ENCODE results near the gene FILIP1L.

Gene FILIP1L

GRCh38 chr3:100029052-100029451 lies 85.2 kb downstream of the FILIP1L start:
- WGBS, 2 experiments (ENCODE audit: insufficient coverage in 2 of 2), result no CpG with 5 or more reads among the region's 1 CpG
- Histone ChIP-seq H3K4me1 (ENCODE audit: control insufficient read depth, insufficient read depth, low read length, poor library complexity, severe bottlenecking) (peaks cover 15% of the 10 kb centered on the region), H3K4me3 (ENCODE audit: extremely low read depth, insufficient read depth, low read length, poor library complexity, severe bottlenecking) (no peak overlapping the region), H3K36me3 (ENCODE audit: control insufficient read depth, insufficient read depth, low read length) (no peaks in the 10 kb centered on the region), H3K27ac (ENCODE audit: low read depth, low read length, severe bottlenecking) (no peak overlapping the region), H3K9me3 (ENCODE audit: control insufficient read depth, low read length) (no peaks in the 10 kb centered on the region)

- WGBS, 2 experiments (ENCODE audit: insufficient coverage in 2 of 2), result no CpG with 5 or more reads among the region's 1 CpG
- H3K27ac ChIP-seq (ENCODE audit: low read depth, low read length, severe bottlenecking), result no peak overlapping the region
Measured at GRCh38 chr3:100027321-100027720, 87.0 kb downstream of the FILIP1L start.

DNA sequence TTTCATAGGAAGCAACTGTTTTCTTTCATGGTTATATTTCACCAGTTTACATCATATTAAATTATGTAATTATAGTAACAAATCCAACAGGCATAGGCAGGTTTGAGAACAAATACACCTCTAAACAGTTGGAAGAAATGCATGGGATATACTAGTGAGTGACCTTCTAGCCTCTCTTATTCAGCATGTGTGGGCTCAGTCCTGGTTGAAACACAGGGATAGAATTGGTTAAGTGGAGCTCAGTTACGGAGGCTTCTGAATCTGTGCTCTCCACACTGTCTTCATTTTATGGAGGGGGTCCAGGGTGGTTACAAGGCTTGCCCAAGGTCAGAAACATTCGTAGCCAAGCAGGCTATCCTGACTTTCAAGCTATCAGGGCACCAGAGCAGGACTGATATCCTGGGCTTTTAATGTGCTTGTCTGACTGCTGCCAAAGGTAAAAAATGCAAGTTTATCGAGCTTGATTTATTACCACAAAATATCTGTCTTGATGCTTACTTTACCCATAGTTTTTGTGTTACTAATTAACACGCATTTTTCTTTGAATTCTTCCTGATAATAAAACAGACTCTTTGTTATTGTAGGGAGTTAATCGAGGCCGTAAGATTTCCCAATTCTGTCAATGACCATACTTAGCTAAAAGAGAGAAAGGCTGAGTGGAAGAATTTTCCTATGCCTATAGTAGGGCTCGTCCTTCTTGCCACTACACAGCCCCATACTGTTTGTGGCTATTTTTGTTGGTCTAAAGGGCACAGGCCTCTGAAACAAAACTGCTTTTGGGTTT lies 89.6 kb downstream of the FILIP1L start:
- Histone ChIP-seq H3K36me3 (ENCODE audit: control insufficient read depth, insufficient read depth, low read length) (no peaks in the 10 kb centered on the region), H3K9me3 (ENCODE audit: control insufficient read depth, low read length) (no peaks in the 10 kb centered on the region), H3K4me1 (ENCODE audit: control insufficient read depth, insufficient read depth, low read length, poor library complexity, severe bottlenecking) (peaks cover 3% of the 10 kb centered on the region), H3K4me3 (ENCODE audit: extremely low read depth, insufficient read depth, low read length, poor library complexity, severe bottlenecking) (no peak overlapping the region), H3K27ac (ENCODE audit: low read depth, low read length, severe bottlenecking) (no peak overlapping the region)
- 87 to 100% methylated on average over 1 to 3 of the region's 7 CpGs for WGBS, 2 experiments (ENCODE audit: insufficient coverage in 2 of 2)

More at GRCh38 chr3:100027321-100027720, 87.0 kb downstream of the FILIP1L start:
- H3K4me3 ChIP-seq (ENCODE audit: extremely low read depth, insufficient read depth, low read length, poor library complexity, severe bottlenecking), result no peak overlapping the region
- no peaks in the 10 kb centered on the region for H3K9me3 ChIP-seq (ENCODE audit: control insufficient read depth, low read length)
- no peaks in the 10 kb centered on the region for H3K36me3 ChIP-seq (ENCODE audit: control insufficient read depth, insufficient read depth, low read length)
- peaks cover 5% of the 10 kb centered on the region for H3K4me1 ChIP-seq (ENCODE audit: control insufficient read depth, insufficient read depth, low read length, poor library complexity, severe bottlenecking)

DNA sequence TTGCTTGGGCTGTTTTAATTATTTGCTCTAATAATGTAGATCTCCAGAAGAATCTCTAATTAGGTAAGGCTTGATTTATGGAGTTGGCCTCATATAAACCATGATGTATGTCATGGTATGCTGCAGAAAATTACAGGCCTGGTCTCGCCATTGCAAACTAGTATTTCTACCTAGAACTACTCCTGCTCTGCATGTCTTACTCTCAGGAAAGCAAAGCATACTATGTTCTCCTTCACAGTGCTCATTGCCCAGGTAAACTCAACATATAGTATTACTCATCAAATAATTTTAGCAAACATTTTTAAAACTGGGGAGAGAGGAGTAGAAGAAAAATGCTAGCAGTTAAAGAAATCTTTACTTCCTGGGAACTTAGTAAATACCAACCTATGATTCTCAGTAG lies 90.7 kb downstream of the FILIP1L start:
- Histone ChIP-seq H3K4me1 (ENCODE audit: control insufficient read depth, insufficient read depth, low read length, poor library complexity, severe bottlenecking) (peaks cover 3% of the 10 kb centered on the region), H3K9me3 (ENCODE audit: control insufficient read depth, low read length) (no peaks in the 10 kb centered on the region), H3K36me3 (ENCODE audit: control insufficient read depth, insufficient read depth, low read length) (no peaks in the 10 kb centered on the region), H3K4me3 (ENCODE audit: extremely low read depth, insufficient read depth, low read length, poor library complexity, severe bottlenecking) (no peak overlapping the region), H3K27ac (ENCODE audit: low read depth, low read length, severe bottlenecking) (no peak overlapping the region)
- whole genome bisulfite sequencing, 2 experiments (ENCODE audit: insufficient coverage in 2 of 2), result 100% methylated on average over 1 of the region's 1 CpG; no CpG with 5 or more reads in 1 of the 2 experiments

DNA sequence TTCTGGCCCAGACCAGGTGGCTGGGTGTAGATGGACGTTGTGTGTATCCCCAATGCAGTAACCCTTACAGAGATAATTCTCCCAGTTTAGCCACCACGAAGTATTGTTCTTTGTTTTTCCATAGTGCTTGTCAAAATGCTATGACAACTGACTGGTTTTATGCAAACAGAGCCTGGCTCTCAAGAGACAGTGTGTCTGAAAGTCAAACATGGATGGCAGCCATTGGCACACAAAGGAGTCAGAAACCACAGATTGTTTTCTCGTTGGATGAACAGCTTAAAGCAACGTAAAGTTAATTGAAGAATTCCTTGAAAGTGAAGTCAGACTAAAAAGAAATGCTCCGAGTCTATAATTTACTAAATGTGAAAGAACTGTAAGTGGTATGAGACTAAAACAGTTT lies 91.2 kb downstream of the FILIP1L start:
- H3K27ac ChIP-seq (ENCODE audit: low read depth, low read length, severe bottlenecking), result no peak overlapping the region
- no peak overlapping the region for H3K4me3 ChIP-seq (ENCODE audit: extremely low read depth, insufficient read depth, low read length, poor library complexity, severe bottlenecking)
- 95 to 96% methylated on average over 5 of the region's 5 CpGs for WGBS, 2 experiments (ENCODE audit: insufficient coverage in 2 of 2)

GRCh38 chr3:100022506-100022905 lies 91.8 kb downstream of the FILIP1L start:
- H3K4me1 ChIP-seq (ENCODE audit: control insufficient read depth, insufficient read depth, low read length, poor library complexity, severe bottlenecking), result peaks cover 3% of the 10 kb centered on the region
- H3K9me3 ChIP-seq (ENCODE audit: control insufficient read depth, low read length), result no peaks in the 10 kb centered on the region
- no peak overlapping the region for H3K27ac ChIP-seq (ENCODE audit: low read depth, low read length, severe bottlenecking)
- H3K4me3 ChIP-seq (ENCODE audit: extremely low read depth, insufficient read depth, low read length, poor library complexity, severe bottlenecking), result no peak overlapping the region
- no peaks in the 10 kb centered on the region for H3K36me3 ChIP-seq (ENCODE audit: control insufficient read depth, insufficient read depth, low read length)

More for the DNA sequence above, 91.2 kb downstream of the FILIP1L start:
- H3K9me3 ChIP-seq (ENCODE audit: control insufficient read depth, low read length), result no peaks in the 10 kb centered on the region
- no peaks in the 10 kb centered on the region for H3K36me3 ChIP-seq (ENCODE audit: control insufficient read depth, insufficient read depth, low read length)
- H3K4me1 ChIP-seq (ENCODE audit: control insufficient read depth, insufficient read depth, low read length, poor library complexity, severe bottlenecking), result peaks cover 3% of the 10 kb centered on the region

DNA sequence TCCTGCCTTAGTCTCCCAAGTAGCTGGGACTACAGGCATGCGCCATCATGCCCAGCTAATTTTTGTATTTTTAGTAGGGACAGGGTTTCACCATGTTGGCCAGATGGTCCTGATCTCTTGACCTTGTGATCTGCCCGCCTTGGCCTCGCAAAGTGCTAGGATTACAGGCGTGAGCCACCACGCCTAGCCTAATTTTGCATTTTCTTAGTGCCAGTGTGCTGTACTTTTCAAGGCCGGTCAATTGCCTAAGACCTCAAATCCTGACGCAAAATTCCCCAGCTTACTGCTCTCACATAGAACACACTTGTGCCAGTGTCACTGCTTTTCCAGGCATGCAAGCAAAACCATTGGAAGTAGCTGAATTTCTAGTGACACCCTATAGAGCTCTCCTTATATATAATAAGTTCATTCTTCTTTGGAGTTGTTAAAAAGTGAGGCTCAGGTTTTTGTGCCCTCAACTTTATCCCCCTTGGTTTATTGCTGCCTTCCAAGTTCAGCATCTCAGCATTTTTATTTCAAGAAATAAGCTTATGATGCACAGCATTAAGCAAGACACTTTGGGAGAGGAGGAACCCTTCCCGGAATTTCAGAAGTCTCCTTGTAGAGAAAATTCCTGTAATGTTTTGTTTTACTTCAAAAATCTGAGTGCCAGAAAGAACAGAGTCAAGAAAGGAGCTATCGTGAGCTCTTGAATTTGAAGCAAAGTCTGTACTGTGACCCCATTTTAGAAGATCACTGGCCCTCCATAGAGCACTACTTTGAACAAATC lies 93.2 kb downstream of the FILIP1L start:
- H3K9me3 ChIP-seq (ENCODE audit: control insufficient read depth, low read length), result no peaks in the 10 kb centered on the region
- no peak overlapping the region for H3K4me3 ChIP-seq (ENCODE audit: extremely low read depth, insufficient read depth, low read length, poor library complexity, severe bottlenecking)
- WGBS, 2 experiments (ENCODE audit: insufficient coverage in 2 of 2), result 91 to 93% methylated on average over 9 of the region's 9 CpGs
- H3K27ac ChIP-seq (ENCODE audit: low read depth, low read length, severe bottlenecking), result no peak overlapping the region
- H3K4me1 ChIP-seq (ENCODE audit: control insufficient read depth, insufficient read depth, low read length, poor library complexity, severe bottlenecking), result peaks cover 3% of the 10 kb centered on the region
- no peaks in the 10 kb centered on the region for H3K36me3 ChIP-seq (ENCODE audit: control insufficient read depth, insufficient read depth, low read length)

GRCh38 chr3:100019719-100020118 lies 94.6 kb downstream of the FILIP1L start:
- no CpG with 5 or more reads among the region's 1 CpG for WGBS, 2 experiments (ENCODE audit: insufficient coverage in 2 of 2)
- Histone ChIP-seq H3K27ac (ENCODE audit: low read depth, low read length, severe bottlenecking) (no peak overlapping the region), H3K4me3 (ENCODE audit: extremely low read depth, insufficient read depth, low read length, poor library complexity, severe bottlenecking) (no peak overlapping the region), H3K4me1 (ENCODE audit: control insufficient read depth, insufficient read depth, low read length, poor library complexity, severe bottlenecking) (peaks cover 3% of the 10 kb centered on the region), H3K9me3 (ENCODE audit: control insufficient read depth, low read length) (peaks cover 4% of the 10 kb centered on the region), H3K36me3 (ENCODE audit: control insufficient read depth, insufficient read depth, low read length) (no peaks in the 10 kb centered on the region)

DNA sequence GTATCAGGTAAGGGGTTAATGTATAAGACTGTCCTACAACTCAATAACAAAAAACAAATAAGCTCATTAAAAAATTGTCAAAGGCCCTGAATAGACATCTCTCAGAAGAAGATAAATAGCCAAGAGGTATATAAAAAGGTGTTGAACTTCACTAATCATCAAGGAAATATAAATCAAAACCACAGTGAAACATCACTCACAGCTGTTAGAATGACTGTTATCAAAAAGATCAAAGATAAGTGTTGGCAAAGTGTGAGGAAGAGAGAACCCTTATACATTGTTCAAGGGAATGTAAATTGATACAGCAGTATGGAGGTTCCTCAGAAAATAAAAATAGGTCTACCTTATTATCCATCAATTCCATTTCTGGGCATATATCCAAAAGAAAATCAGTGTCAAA lies 95.5 kb downstream of the FILIP1L start:
- Histone ChIP-seq H3K4me3 (ENCODE audit: extremely low read depth, insufficient read depth, low read length, poor library complexity, severe bottlenecking) (no peak overlapping the region), H3K27ac (ENCODE audit: low read depth, low read length, severe bottlenecking) (no peak overlapping the region), H3K9me3 (ENCODE audit: control insufficient read depth, low read length) (peaks cover 4% of the 10 kb centered on the region), H3K4me1 (ENCODE audit: control insufficient read depth, insufficient read depth, low read length, poor library complexity, severe bottlenecking) (peaks cover 3% of the 10 kb centered on the region), H3K36me3 (ENCODE audit: control insufficient read depth, insufficient read depth, low read length) (no peaks in the 10 kb centered on the region)

DNA sequence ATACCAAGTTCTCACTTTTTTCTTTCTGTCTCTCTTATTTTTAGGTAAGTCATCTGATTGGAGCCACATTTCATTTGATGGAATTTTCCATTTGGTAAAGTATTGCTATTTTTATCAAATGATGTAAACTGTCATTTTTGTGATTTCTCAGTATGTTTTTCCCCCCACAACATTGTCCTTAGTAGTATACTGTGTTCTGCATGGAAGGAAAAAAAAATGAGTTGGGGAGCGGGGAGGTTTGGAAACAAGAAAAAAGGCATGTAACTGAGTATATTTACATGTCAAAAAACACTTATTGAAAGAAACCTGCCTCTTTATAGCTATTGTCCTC lies 104.2 kb downstream of the FILIP1L start:
- Histone ChIP-seq H3K4me1 (ENCODE audit: control insufficient read depth, insufficient read depth, low read length, poor library complexity, severe bottlenecking) (peaks cover 29% of the 10 kb centered on the region), H3K4me3 (ENCODE audit: extremely low read depth, insufficient read depth, low read length, poor library complexity, severe bottlenecking) (no peak overlapping the region), H3K36me3 (ENCODE audit: control insufficient read depth, insufficient read depth, low read length) (no peaks in the 10 kb centered on the region), H3K9me3 (ENCODE audit: control insufficient read depth, low read length) (peaks cover 2% of the 10 kb centered on the region), H3K27ac (ENCODE audit: low read depth, low read length, severe bottlenecking) (no peak overlapping the region)
- WGBS, 2 experiments (ENCODE audit: insufficient coverage in 2 of 2), result no CpG with 5 or more reads among the region's 1 CpG
